Neural cell (in vitro differentiated cells): ENCODE data around the gene UBXN10. TPM values are rescaled to one million over a fixed set of nuclear protein-coding genes. Genes with fewer than 3 reads are reported as not detected.

Experiments used
- H2AFZ ChIP-seq: fragments of 200-600, 300-800 bp; sonication (generic), shearing (Covaris generic); 2 replicates; pipeline ENCODE4 v1.6.0; 2014; ENCODE audit warnings: low read depth, mild to moderate bottlenecking, antibody characterized with exemption, low read length, moderate library complexity
- H3F3A ChIP-seq: fragments of 200-600 bp; shearing (Covaris generic); 2 replicates; pipeline ENCODE4 v1.6.1; 2016; ENCODE audit warnings: mild to moderate bottlenecking, moderate library complexity, mixed read lengths, antibody characterized with exemption, low read length; ENCODE audit not compliant: insufficient read depth, poor library complexity, severe bottlenecking
- H3K27ac ChIP-seq: fragments of 200-600, 300-800 bp; sonication (generic), shearing (Covaris generic); 2 replicates; pipeline ENCODE4 v1.5.1; 2014; ENCODE audit warnings: mild to moderate bottlenecking, low read length, moderate library complexity
- H3K27me3 ChIP-seq: fragments of 300-800, 200-600 bp; sonication (generic), shearing (Covaris generic); 2 replicates; pipeline ENCODE4 v1.6.0; 2014; ENCODE audit warnings: mild to moderate bottlenecking, low read depth, low read length, moderate library complexity; ENCODE audit not compliant: insufficient read depth
- H3K36me3 ChIP-seq: fragments of 300-800, 200-600 bp; sonication (generic), shearing (Covaris generic); 2 replicates; pipeline ENCODE4 v1.5.1; 2014; ENCODE audit warnings: mild to moderate bottlenecking, antibody characterized with exemption, low read length, moderate library complexity; ENCODE audit not compliant: insufficient read depth
- H3K4me2 ChIP-seq: fragments of 300-800, 200-600 bp; sonication (generic), shearing (Covaris generic); 2 replicates; pipeline ENCODE4 v1.6.0; 2014; ENCODE audit warnings: mild to moderate bottlenecking, low read length
- H3K4me3 ChIP-seq: fragments of 300-800, 200-600 bp; sonication (generic), shearing (Covaris generic); 2 replicates; pipeline ENCODE4 v1.5.1; 2014; ENCODE audit warnings: mild to moderate bottlenecking, low read length, moderate library complexity
- H3K79me2 ChIP-seq: fragments of 200-600 bp; shearing (Covaris generic); replicated peaks from 2 replicates; pipeline ENCODE4 v1.6.0; 2014; ENCODE audit warnings: mild to moderate bottlenecking, low read length, moderate library complexity; ENCODE audit not compliant: insufficient read depth
- H3K9ac ChIP-seq: fragments of 300-800, 200-600 bp; sonication (generic), shearing (Covaris generic); 2 replicates; pipeline ENCODE4 v1.6.1; 2016; ENCODE audit warnings: mild to moderate bottlenecking, low read length, mixed read lengths
- H3K9me2 ChIP-seq: fragments of 200-600 bp; shearing (Covaris generic); 2 replicates; pipeline ENCODE4 v1.6.1; 2016; ENCODE audit warnings: mild to moderate bottlenecking, low read length, mixed read lengths; ENCODE audit not compliant: insufficient read depth
- H3K9me3 ChIP-seq: fragments of 200-600, 300-800 bp; sonication (generic), shearing (Covaris generic); 2 replicates; pipeline ENCODE4 v1.6.1; 2016; ENCODE audit warnings: mild to moderate bottlenecking, mixed run types, low read length, moderate library complexity, mixed read lengths
- H4K20me1 ChIP-seq: fragments of 200-600 bp; shearing (Covaris generic); 2 replicates; pipeline ENCODE4 v1.6.1; 2016; ENCODE audit warnings: mild to moderate bottlenecking, mixed run types; ENCODE audit not compliant: insufficient read depth
- CTCF ChIP-seq: fragments of 450-650 bp; IDR thresholded peaks from 2 replicates; pipeline ENCODE4 v1.5.1; 2014; ENCODE audit warnings: antibody characterized with exemption, mild to moderate bottlenecking, moderate library complexity; ENCODE audit not compliant: poor library complexity, severe bottlenecking
- EP300 ChIP-seq: fragments of 450-650 bp; conservative IDR thresholded peaks from 2 replicates; pipeline ENCODE4 v1.6.1; 2014; ENCODE audit warnings: antibody characterized with exemption, mild to moderate bottlenecking, moderate library complexity; ENCODE audit not compliant: poor library complexity, severe bottlenecking
- EZH2 ChIP-seq: fragments of 200-600, 300-800 bp; shearing (Covaris generic), sonication (generic); IDR thresholded peaks from 2 replicates; pipeline ENCODE4 v1.6.1; 2014; ENCODE audit warnings: antibody characterized with exemption, low read length, borderline replicate concordance, mild to moderate bottlenecking; ENCODE audit not compliant: insufficient read depth, poor library complexity, severe bottlenecking
- MXI1 ChIP-seq: fragments of 450-650 bp; conservative IDR thresholded peaks from 2 replicates; pipeline ENCODE4 v1.6.1; 2014; ENCODE audit warnings: antibody characterized with exemption, mild to moderate bottlenecking; ENCODE audit not compliant: poor library complexity, severe bottlenecking
- POLR2AphosphoS5 ChIP-seq: IDR thresholded peaks from 2 replicates; pipeline ENCODE4 v1.6.1; 2012
- RAD21 ChIP-seq: fragments of 450-650 bp; conservative IDR thresholded peaks from 2 replicates; pipeline ENCODE4 v1.6.1; 2014; ENCODE audit warnings: antibody characterized with exemption, mild to moderate bottlenecking, moderate library complexity
- REST ChIP-seq: IDR thresholded peaks from 2 replicates; pipeline ENCODE4 v1.6.1; 2012; ENCODE audit warnings: borderline replicate concordance
- SMC3 ChIP-seq: fragments of 450-650 bp; conservative IDR thresholded peaks from 2 replicates; pipeline ENCODE4 v1.6.1; 2014; ENCODE audit warnings: antibody characterized with exemption, mild to moderate bottlenecking, moderate library complexity; ENCODE audit not compliant: poor library complexity
- TAF1 ChIP-seq: IDR thresholded peaks from 2 replicates; pipeline ENCODE4 v1.6.1; 2012; ENCODE audit warnings: low read depth
- polyA plus RNA-seq: library from polyadenylated mRNA; depleted of rRNA; stranded (reverse); fragments of >200 nt; gene quantifications from 2 replicates; pipeline ENCODE4 v1.2.3, GENCODE V29; 2014

UBXN10 gene
- polyA plus RNA-seq, 1 donor from 2014 or later, result 0.64 TPM

- TF ChIP-seq REST (no peak), EP300 (no peak), SMC3 (no peak), TAF1 (no peak), CTCF (no peak), POLR2AphosphoS5 (no peak)
- Histone ChIP-seq H4K20me1 (no peaks in the 10 kb centered on the region), H3F3A (no peaks in the 10 kb centered on the region), H2AFZ (no peak overlapping the region), H3K27ac (no peak overlapping the region), H3K36me3 (no peaks in the 10 kb centered on the region), H3K27me3 (no peaks in the 10 kb centered on the region), H3K79me2 (no peaks in the 10 kb centered on the region), H3K4me3 (no peak overlapping the region), H3K4me2 (no peak overlapping the region), H3K9me2 (no peaks in the 10 kb centered on the region), H3K9ac (no peak overlapping the region), H3K9me3 (no peaks in the 10 kb centered on the region)
These were observed 3.8 kb downstream of the UBXN10 start for GRCh38 chr1:20189664-20190063.

- TF ChIP-seq POLR2AphosphoS5 (no peak), REST (no peak), EP300 (no peak), SMC3 (no peak), EZH2 (no peak), CTCF (no peak), RAD21 (no peak), MXI1 (no peak)
- no peaks in the 10 kb centered on the region for H3F3A ChIP-seq
- no peak overlapping the region for H3K4me2 ChIP-seq
- no peak overlapping the region for H3K9ac ChIP-seq
- no peaks in the 10 kb centered on the region for H3K9me3 ChIP-seq
- H3K27me3 ChIP-seq, result no peaks in the 10 kb centered on the region
- H2AFZ ChIP-seq, result no peak overlapping the region
- H3K4me3 ChIP-seq, result no peak overlapping the region
- H3K36me3 ChIP-seq, result no peaks in the 10 kb centered on the region
- H3K27ac ChIP-seq, result no peak overlapping the region
- H3K79me2 ChIP-seq, result no peaks in the 10 kb centered on the region
- H4K20me1 ChIP-seq, result no peaks in the 10 kb centered on the region
- H3K9me2 ChIP-seq, result no peaks in the 10 kb centered on the region
These were observed 4.6 kb downstream of the UBXN10 start for GRCh38 chr1:20190256-20191160.
